Activated B cell treated with CpG ODN at 0.5 μM for 24 hours (primary cell): Measurements from ENCODE around the gene PPFIBP1. TPM values are rescaled to one million over a fixed set of nuclear protein-coding genes. Genes with fewer than 3 reads are reported as not detected.
A peak's percentile ranks its signal among the peaks of the same experiment; 100 is the strongest.

ENCODE experiments used
- ATAC-seq: fragments of 200-7000 bp; cut with Tn5 transposase; one replicate; pipeline ENCODE4 v1.10.0; 2021; ENCODE audit warnings: low read depth, mild to moderate bottlenecking, moderate library complexity
- CTCF ChIA-PET: fragments of 350-600 bp; sonication (Branson Sonifier 250); formaldehyde crosslinking; loops from one replicate; lab custom pipeline; 2021; ENCODE audit warnings: antibody characterized with exemption; lab: Charles Lee
- POLR2A ChIA-PET: fragments of 350-600 bp; sonication (Branson Sonifier 250); formaldehyde crosslinking; loops from one replicate; lab custom pipeline; 2021; ENCODE audit warnings: antibody characterized with exemption; lab: Charles Lee
- DNase-seq: peaks from one replicate; pipeline ENCODE4 v3.0.0; 2022
- H3K27ac Mint-ChIP-seq: one replicate; pipeline ENCODE4 v1.8.0; 2020; ENCODE audit warnings: mixed read lengths
- H3K27me3 Mint-ChIP-seq: one replicate; pipeline ENCODE4 v1.8.0; 2021; ENCODE audit warnings: mixed read lengths
- H3K36me3 Mint-ChIP-seq: one replicate; pipeline ENCODE4 v1.8.0; 2021; ENCODE audit warnings: low read depth, mixed read lengths
- H3K4me1 Mint-ChIP-seq: one replicate; pipeline ENCODE4 v1.8.0; 2021; ENCODE audit warnings: mixed read lengths
- H3K4me3 Mint-ChIP-seq: one replicate; pipeline ENCODE4 v1.8.0; 2020; ENCODE audit warnings: mild to moderate bottlenecking, mixed read lengths
- H3K9me3 Mint-ChIP-seq: one replicate; pipeline ENCODE4 v1.8.0; 2020; ENCODE audit warnings: mixed read lengths
- CTCF ChIP-seq: fragments of 200-600 bp; IDR thresholded peaks from one replicate; pipeline ENCODE4 v1.8.0; 2022; ENCODE audit warnings: antibody characterized with exemption, mild to moderate bottlenecking
- intact Hi-C: fragments of 100-400 bp; cut with micrococcal nuclease; formaldehyde crosslinking; loops from one replicate; pipeline ENCODE4 v1.15.1; 2024
- total RNA-seq: library from RNA; stranded (reverse); gene quantifications from 2 replicates; pipeline ENCODE4 v1.2.3, GENCODE V29; 2022

The PPFIBP1 gene
- total RNA-seq, 1 donor from 2014 or later: 8.1 TPM

GRCh38 chr12:27553941-27554340 lies 29.9 kb downstream of the PPFIBP1 start:
- Mint-ChIP-seq H3K4me1 (peaks cover 33% of the 10 kb centered on the region), H3K4me3 (no peak overlapping the region), H3K27ac (no peak overlapping the region), H3K36me3 (no peaks in the 10 kb centered on the region), H3K27me3 (no peaks in the 10 kb centered on the region), H3K9me3 (no peaks in the 10 kb centered on the region)
- ChIA-PET CTCF (no interaction called here), POLR2A (no interaction called here)
- DNase-seq (no peak), ATAC-seq (no peak)
- TF ChIP-seq CTCF: no peak
- intact Hi-C loops: no loop called here

- Mint-ChIP-seq H3K4me3 (no peak overlapping the region), H3K27me3 (no peaks in the 10 kb centered on the region), H3K27ac (no peak overlapping the region), H3K9me3 (no peaks in the 10 kb centered on the region), H3K36me3 (no peaks in the 10 kb centered on the region), H3K4me1 (peaks cover 28% of the 10 kb centered on the region)
- no peak for ATAC-seq
- no peak for TF ChIP-seq CTCF
- intact Hi-C loops: no loop called here
- CTCF ChIA-PET: no interaction called here
- POLR2A ChIA-PET: no interaction called here
- DNase-seq: no peak
Observed at GRCh38 chr12:27554421-27555186, 30.6 kb downstream of the PPFIBP1 start.

GRCh38 chr12:27555361-27555760 lies 31.4 kb downstream of the PPFIBP1 start:
- no peak for ATAC-seq
- H3K27me3 Mint-ChIP-seq: no peaks in the 10 kb centered on the region

GRCh38 chr12:27555925-27556778 lies 32.1 kb downstream of the PPFIBP1 start:
- H3K36me3 Mint-ChIP-seq: no peaks in the 10 kb centered on the region
- no peaks in the 10 kb centered on the region for H3K9me3 Mint-ChIP-seq
- no peak overlapping the region for H3K4me3 Mint-ChIP-seq
- ATAC-seq (no peak), DNase-seq (no peak)
- TF ChIP-seq CTCF: no peak
- H3K27me3 Mint-ChIP-seq: no peaks in the 10 kb centered on the region
- H3K4me1 Mint-ChIP-seq: peaks cover 25% of the 10 kb centered on the region
- H3K27ac Mint-ChIP-seq: no peak overlapping the region
- CTCF ChIA-PET: no interaction called here
- intact Hi-C loops: no loop called here
- POLR2A ChIA-PET: no interaction called here

More at GRCh38 chr12:27555361-27555760, 31.4 kb downstream of the PPFIBP1 start:
- ChIA-PET POLR2A (no interaction called here), CTCF (no interaction called here)
- Mint-ChIP-seq H3K36me3 (no peaks in the 10 kb centered on the region), H3K27ac (no peak overlapping the region), H3K9me3 (no peaks in the 10 kb centered on the region), H3K4me1 (peaks cover 25% of the 10 kb centered on the region), H3K4me3 (peak overlapping the region; percentile 19)
- no peak for DNase-seq
- no peak for TF ChIP-seq CTCF
- intact Hi-C loops: no loop called here

GRCh38 chr12:27560126-27560525 lies 36.1 kb downstream of the PPFIBP1 start:
- ATAC-seq (no peak), DNase-seq (no peak)
- Mint-ChIP-seq H3K27me3 (no peaks in the 10 kb centered on the region), H3K27ac (no peak overlapping the region), H3K4me1 (peaks cover 12% of the 10 kb centered on the region), H3K9me3 (no peaks in the 10 kb centered on the region), H3K36me3 (no peaks in the 10 kb centered on the region), H3K4me3 (no peak overlapping the region)
- ChIA-PET POLR2A (no interaction called here), CTCF (no interaction called here)
- intact Hi-C loops: no loop called here
- no peak for TF ChIP-seq CTCF
